ENCODE results near the gene RWDD3.

The RWDD3 gene

GRCh38 chr1:95281781-95282517, 47.9 kb downstream of the RWDD3 start:
- no peak for DNase-seq (ENCODE audit: low read depth)
- H3K4me3 ChIP-seq (ENCODE audit: low read length), result no peak overlapping the region
- no peak for TF ChIP-seq CTCF (conservative IDR thresholded peaks at IDR 0.05; ENCODE audit: low read length)

- no peak for DNase-seq (ENCODE audit: low read depth)
- TF ChIP-seq CTCF (conservative IDR thresholded peaks at IDR 0.05; ENCODE audit: low read length), result no peak
- no peak overlapping the region for H3K4me3 ChIP-seq (ENCODE audit: low read length)
Observed at GRCh38 chr1:95282518-95282895, 48.5 kb downstream of the RWDD3 start.

- TF ChIP-seq CTCF (conservative IDR thresholded peaks at IDR 0.05; ENCODE audit: low read length), result no peak
- no peak overlapping the region for H3K4me3 ChIP-seq (ENCODE audit: low read length)
- DNase-seq (ENCODE audit: low read depth), result no peak
Observed at GRCh38 chr1:95284420-95284819, 50.4 kb downstream of the RWDD3 start.

GRCh38 chr1:95286479-95286878, 52.5 kb downstream of the RWDD3 start:
- no peak overlapping the region for H3K4me3 ChIP-seq (ENCODE audit: low read length)
- TF ChIP-seq CTCF (conservative IDR thresholded peaks at IDR 0.05; ENCODE audit: low read length), result no peak
- no peak for DNase-seq (ENCODE audit: low read depth)

- H3K4me3 ChIP-seq (ENCODE audit: low read length), result no peak overlapping the region
- no peak for TF ChIP-seq CTCF (conservative IDR thresholded peaks at IDR 0.05; ENCODE audit: low read length)
- no peak for DNase-seq (ENCODE audit: low read depth)
Observed at GRCh38 chr1:95287081-95287480, 53.1 kb downstream of the RWDD3 start.

- TF ChIP-seq CTCF (conservative IDR thresholded peaks at IDR 0.05; ENCODE audit: low read length), result no peak
- DNase-seq (ENCODE audit: low read depth), result no peak
- no peak overlapping the region for H3K4me3 ChIP-seq (ENCODE audit: low read length)
Observed at GRCh38 chr1:95287825-95288224, 53.8 kb downstream of the RWDD3 start.

Data from AG10803 (cell line).